Stimulated activated naive B cell treated with anti-CD40 and anti-IgM and Interleukin-4, amounts not matched to agents 10 μg/mL and 1 μg/mL and 100 μg/mL, for 72 hours (primary cell): ENCODE results near the gene PRKCE.
A peak's percentile ranks its signal among the peaks of the same experiment; 100 is the strongest.

Experiments used
- ATAC-seq, 2 donors: fragments of 150-1000 bp; cut with Tn5 transposase; replicated peaks; 2 replicates each; pipeline ENCODE4 v1.10.0; 2021; ENCODE audit warnings: moderate library complexity in 1 of 2
- DNase-seq: peaks from one replicate; pipeline ENCODE4 v3.0.0; 2021
- H3K27ac Mint-ChIP-seq: one replicate; pipeline ENCODE4 v1.8.0; 2022; ENCODE audit warnings: mild to moderate bottlenecking, mixed read lengths
- H3K27me3 Mint-ChIP-seq, 2 donors: one replicate each; pipeline ENCODE4 v1.8.0; 2022; ENCODE audit warnings: mixed read lengths in 2 of 2
- H3K36me3 Mint-ChIP-seq, 2 donors: one replicate each; pipeline ENCODE4 v1.8.0; 2022; ENCODE audit warnings: mixed read lengths in 2 of 2, mild to moderate bottlenecking in 1 of 2
- H3K4me1 Mint-ChIP-seq, 2 donors: one replicate each; pipeline ENCODE4 v1.8.0; 2022; ENCODE audit warnings: mixed read lengths in 2 of 2, mild to moderate bottlenecking in 1 of 2
- H3K4me3 Mint-ChIP-seq, 2 donors: one replicate each; pipeline ENCODE4 v1.8.0; 2022; ENCODE audit warnings: mild to moderate bottlenecking in 2 of 2, mixed read lengths in 2 of 2, moderate library complexity in 1 of 2
- H3K9me3 Mint-ChIP-seq, 2 donors: one replicate each; pipeline ENCODE4 v1.8.0; 2022; ENCODE audit warnings: mixed read lengths in 2 of 2, mild to moderate bottlenecking in 1 of 2

Gene PRKCE

GRCh38 chr2:45794134-45794617, 142.7 kb downstream of the PRKCE start:
- DNase-seq (no peak), ATAC-seq (no peak)
- Mint-ChIP-seq H3K4me3 (no peak overlapping the region), H3K27me3 (no peaks in the 10 kb centered on the region), H3K36me3 (peaks cover 6% of the 10 kb centered on the region in 2 donors), H3K9me3 (no peaks in the 10 kb centered on the region), H3K27ac (no peak overlapping the region), H3K4me1 (peaks cover 22 to 66% of the 10 kb centered on the region in 2 donors)

- H3K27ac Mint-ChIP-seq, result no peak overlapping the region
- no peaks in the 10 kb centered on the region for H3K27me3 Mint-ChIP-seq
- H3K9me3 Mint-ChIP-seq, result no peaks in the 10 kb centered on the region
- no peak overlapping the region for H3K4me3 Mint-ChIP-seq
- peaks cover 6% of the 10 kb centered on the region in 2 donors for H3K36me3 Mint-ChIP-seq
- ATAC-seq (no peak), DNase-seq (no peak)
- peaks cover 32 to 63% of the 10 kb centered on the region in 2 donors for H3K4me1 Mint-ChIP-seq
These were observed 145.0 kb downstream of the PRKCE start for GRCh38 chr2:45796500-45796899.

DNA sequence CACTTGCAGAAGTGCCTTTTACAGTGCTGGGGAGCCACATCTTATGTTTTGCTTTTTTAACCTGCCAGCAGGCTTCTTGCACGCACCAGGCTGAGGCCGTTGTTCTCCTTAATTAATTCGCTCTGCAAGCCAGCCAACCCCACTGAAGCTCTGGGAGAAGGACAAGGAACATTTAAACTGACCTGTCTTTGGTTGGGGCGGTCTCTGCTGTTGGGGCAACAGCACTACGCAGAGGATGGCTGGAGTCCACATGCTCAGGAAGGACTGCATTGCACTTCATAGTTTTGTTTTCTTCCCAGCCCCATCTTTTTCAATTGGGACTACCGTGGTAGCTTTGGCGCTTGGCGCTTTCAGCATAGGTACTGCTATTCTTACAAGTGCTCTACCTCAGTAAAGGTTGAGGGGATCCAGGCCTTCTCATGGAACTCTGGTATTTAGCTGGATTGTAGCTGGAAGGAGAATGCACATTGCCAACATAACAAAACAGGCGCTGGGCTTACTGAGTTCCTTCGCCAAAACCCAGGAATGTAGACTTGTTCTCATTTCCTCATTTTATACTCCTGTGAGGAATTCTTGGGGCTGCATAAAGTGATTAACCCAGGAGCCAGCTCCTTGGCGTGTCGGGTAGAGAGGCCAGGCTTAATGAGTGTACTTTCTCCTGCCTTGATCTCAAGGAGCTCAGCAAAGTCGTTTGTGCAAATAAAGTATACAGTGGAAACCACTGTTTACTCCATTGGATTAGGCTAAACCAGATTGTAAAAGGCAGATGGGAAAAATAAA, 146.2 kb downstream of the PRKCE start:
- no peaks in the 10 kb centered on the region for H3K9me3 Mint-ChIP-seq
- DNase-seq, result no peak
- no peak for ATAC-seq
- no peaks in the 10 kb centered on the region for H3K27me3 Mint-ChIP-seq
- peaks cover 6% of the 10 kb centered on the region in 2 donors for H3K36me3 Mint-ChIP-seq
- no peak overlapping the region for H3K4me3 Mint-ChIP-seq
- H3K4me1 Mint-ChIP-seq, result peaks cover 33 to 61% of the 10 kb centered on the region in 2 donors
- no peak overlapping the region for H3K27ac Mint-ChIP-seq

GRCh38 chr2:45799679-45800381, 148.4 kb downstream of the PRKCE start:
- Mint-ChIP-seq H3K36me3 (peaks cover 0 to 4% of the 10 kb centered on the region in 2 donors), H3K9me3 (no peaks in the 10 kb centered on the region), H3K27ac (peak overlapping the region; percentile 22), H3K27me3 (no peaks in the 10 kb centered on the region), H3K4me1 (peaks cover 36 to 60% of the 10 kb centered on the region in 2 donors), H3K4me3 (no peak overlapping the region)
- ATAC-seq, result no peak
- DNase-seq, result no peak

DNA sequence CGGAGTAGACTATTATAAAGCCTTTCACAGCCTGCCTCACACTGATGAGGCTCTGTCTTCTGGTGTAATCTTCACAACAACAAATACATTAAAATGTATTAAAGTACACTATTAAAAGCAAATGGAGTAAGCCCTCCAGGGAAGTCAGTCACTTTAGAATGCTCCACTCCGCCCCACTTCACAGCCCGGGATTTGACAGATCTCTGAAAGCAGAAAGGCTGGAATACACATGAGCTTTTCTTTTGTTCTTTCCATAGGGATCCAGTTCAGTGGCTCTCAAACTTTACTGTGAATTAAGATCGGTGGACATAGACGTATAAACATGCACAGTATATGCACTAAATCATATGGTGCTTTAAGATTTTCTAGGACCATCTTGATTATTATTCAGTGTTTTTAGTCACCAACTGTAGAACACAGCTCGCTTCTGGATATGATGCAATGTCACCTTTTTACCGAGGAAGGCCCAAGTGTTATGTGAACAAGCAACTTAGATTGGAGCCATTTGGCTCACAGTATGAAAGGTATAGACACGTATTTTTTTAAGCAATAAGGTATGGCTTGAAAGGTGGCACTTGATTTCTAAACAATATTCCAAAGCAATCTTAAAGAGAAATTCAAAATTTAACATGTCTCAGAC, 151.1 kb downstream of the PRKCE start:
- H3K4me1 Mint-ChIP-seq, result peaks cover 45 to 66% of the 10 kb centered on the region in 2 donors
- no peaks in the 10 kb centered on the region for H3K36me3 Mint-ChIP-seq
- no peak overlapping the region for H3K4me3 Mint-ChIP-seq
- ATAC-seq (no peak), DNase-seq (no peak)
- H3K9me3 Mint-ChIP-seq, result no peaks in the 10 kb centered on the region
- no peaks in the 10 kb centered on the region for H3K27me3 Mint-ChIP-seq
- H3K27ac Mint-ChIP-seq, result peak overlapping the region; percentile 9

DNA sequence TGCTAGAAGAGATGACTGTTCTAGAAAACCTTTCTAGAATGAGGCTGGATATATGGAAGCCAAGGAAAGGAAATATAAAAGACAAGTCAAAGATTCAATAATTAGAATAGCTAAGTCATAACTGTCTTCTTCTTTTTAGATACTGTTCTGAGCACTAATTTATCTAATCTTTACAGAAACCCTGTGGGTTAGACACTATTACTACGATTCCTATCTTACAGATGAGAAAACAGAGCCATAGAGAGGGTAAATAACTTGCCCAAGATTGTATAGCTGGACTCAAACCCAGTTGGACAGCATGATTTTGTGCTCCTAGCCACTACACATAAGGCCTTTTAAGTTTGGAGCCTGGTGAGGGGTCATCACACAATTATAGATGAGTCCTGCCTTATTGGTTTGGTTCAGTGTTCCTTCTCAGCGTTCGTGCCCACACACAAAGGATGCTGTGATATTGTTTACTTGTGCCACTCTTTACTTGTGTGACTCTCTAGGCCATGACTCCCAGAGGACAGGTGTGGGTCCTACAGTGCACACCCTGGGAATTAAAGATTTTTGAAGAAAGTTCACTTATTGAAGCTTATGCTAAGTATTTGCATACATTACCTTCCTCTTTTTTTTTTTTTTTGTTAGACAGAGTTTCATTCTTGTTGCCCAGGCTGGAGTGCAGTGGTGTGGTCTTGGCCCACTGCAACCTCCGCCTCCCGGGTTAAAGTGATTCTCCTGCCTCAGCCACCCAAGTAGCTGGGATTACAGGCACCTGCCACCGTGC, 153.7 kb downstream of the PRKCE start:
- Mint-ChIP-seq H3K27me3 (no peaks in the 10 kb centered on the region), H3K27ac (no peak overlapping the region), H3K4me1 (peaks cover 42 to 70% of the 10 kb centered on the region in 2 donors), H3K9me3 (no peaks in the 10 kb centered on the region), H3K36me3 (no peaks in the 10 kb centered on the region), H3K4me3 (no peak overlapping the region)
- ATAC-seq (peak; percentile 51 to 63), DNase-seq (no peak)

DNA sequence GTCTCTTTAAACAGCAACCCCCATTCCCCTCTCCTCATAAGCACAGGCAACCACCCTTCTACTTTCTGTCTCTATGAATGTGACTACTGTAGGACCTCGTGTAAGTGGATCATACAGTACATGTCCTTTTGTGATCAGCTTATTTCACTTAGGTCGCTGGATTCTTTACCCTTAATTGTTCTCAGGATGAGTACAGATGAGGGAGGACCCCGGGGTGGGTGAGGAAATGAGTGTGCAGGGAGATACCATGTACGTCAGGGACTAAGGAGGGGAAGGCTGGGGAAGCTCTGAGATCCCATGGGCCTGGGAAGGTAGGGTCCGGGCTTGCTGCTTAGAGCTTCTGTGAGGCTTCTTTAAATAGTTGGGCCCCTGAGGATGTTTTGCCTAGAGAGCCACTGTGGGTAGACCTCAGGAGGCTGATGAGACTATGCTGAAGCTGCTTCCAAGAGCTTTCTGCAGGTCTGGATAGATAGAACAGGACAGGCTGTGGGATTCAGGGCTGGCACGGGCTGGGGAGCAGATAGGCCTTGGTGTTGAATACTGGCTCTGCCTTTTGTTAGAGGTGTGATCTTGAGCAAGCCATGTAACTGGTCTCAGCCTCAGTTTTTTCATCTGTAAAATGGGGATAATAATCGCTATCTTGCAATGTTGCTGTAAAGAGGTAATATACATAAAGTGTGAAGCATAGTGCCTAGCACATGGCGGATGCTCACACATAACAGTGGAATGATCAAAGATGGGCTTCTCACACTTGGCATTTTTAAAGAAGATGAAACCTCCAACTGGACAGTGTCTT, 155.3 kb downstream of the PRKCE start:
- peak in 1 of 2 donors; percentile 80 for ATAC-seq
- H3K9me3 Mint-ChIP-seq, result no peaks in the 10 kb centered on the region
- no peak overlapping the region for H3K4me3 Mint-ChIP-seq
- no peak for DNase-seq
- no peaks in the 10 kb centered on the region for H3K36me3 Mint-ChIP-seq
- peaks cover 30 to 64% of the 10 kb centered on the region in 2 donors for H3K4me1 Mint-ChIP-seq
- no peak overlapping the region for H3K27ac Mint-ChIP-seq
- H3K27me3 Mint-ChIP-seq, result no peaks in the 10 kb centered on the region

- Mint-ChIP-seq H3K36me3 (no peaks in the 10 kb centered on the region), H3K9me3 (no peaks in the 10 kb centered on the region), H3K27ac (no peak overlapping the region), H3K4me1 (peaks cover 34 to 72% of the 10 kb centered on the region in 2 donors), H3K4me3 (no peak overlapping the region), H3K27me3 (no peaks in the 10 kb centered on the region)
- no peak for DNase-seq
- ATAC-seq, result no peak
These were observed 156.9 kb downstream of the PRKCE start for GRCh38 chr2:45808294-45808800.

GRCh38 chr2:45809205-45809604, 157.7 kb downstream of the PRKCE start:
- no peak overlapping the region for H3K4me3 Mint-ChIP-seq

GRCh38 chr2:45812011-45812500, 160.6 kb downstream of the PRKCE start:
- Mint-ChIP-seq H3K4me3 (no peak overlapping the region), H3K9me3 (no peaks in the 10 kb centered on the region), H3K27me3 (no peaks in the 10 kb centered on the region), H3K36me3 (no peaks in the 10 kb centered on the region), H3K27ac (no peak overlapping the region), H3K4me1 (peaks cover 14 to 54% of the 10 kb centered on the region in 2 donors)
- DNase-seq (no peak), ATAC-seq (peak; percentile 63 to 69)

More at GRCh38 chr2:45809205-45809604, 157.7 kb downstream of the PRKCE start:
- Mint-ChIP-seq H3K27ac (no peak overlapping the region), H3K36me3 (no peaks in the 10 kb centered on the region), H3K9me3 (no peaks in the 10 kb centered on the region), H3K4me1 (peaks cover 31 to 68% of the 10 kb centered on the region in 2 donors), H3K27me3 (no peaks in the 10 kb centered on the region)
- DNase-seq, result no peak
- no peak for ATAC-seq

DNA sequence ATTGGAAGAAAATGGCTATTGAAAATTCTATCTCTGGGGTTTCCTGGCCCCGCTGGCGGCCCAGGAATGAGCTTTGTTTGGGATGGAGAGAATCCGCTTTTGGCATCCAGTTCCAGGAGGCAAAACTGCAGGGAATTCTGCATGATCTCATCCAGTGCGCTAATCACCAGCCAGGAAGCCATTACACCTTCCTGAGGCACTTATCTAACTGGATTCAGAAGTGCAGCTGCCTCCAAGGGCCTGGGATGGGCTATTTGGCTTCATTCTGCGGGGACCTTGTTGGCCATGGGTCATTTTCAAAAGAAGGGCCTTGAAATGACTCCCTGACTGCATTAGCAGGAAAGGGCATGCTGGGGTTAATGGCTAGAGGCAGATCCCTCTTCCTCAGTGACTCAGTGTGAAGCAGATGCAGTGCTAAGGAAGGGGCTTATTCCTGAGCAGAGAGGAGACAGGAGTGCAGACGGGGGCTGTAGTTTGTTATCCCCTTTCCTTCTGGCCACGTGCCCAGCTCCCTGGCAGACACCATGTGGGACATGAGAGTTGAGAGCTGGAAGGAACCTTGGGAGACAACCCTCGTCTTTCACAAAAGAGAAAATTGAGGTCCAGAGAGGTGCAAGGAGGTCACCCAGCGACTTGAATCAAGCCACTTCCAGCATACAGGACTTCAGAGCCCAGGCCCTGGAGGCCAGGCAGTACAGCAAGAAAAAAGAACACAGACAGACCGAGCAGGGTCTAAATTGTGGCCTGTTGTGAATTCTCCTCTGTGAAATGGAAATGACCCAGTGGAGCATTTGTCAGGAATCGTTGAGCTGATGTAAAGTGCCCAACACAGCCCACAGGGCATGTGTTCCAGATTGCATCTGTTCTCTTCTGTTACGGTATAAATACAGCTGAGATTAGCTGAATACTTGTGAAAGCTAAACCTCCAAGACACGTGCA, 161.8 kb downstream of the PRKCE start:
- peaks cover 9 to 50% of the 10 kb centered on the region in 2 donors for H3K4me1 Mint-ChIP-seq
- H3K27me3 Mint-ChIP-seq, result no peaks in the 10 kb centered on the region
- H3K4me3 Mint-ChIP-seq, result no peak overlapping the region
- no peak for ATAC-seq
- no peak for DNase-seq
- no peak overlapping the region for H3K27ac Mint-ChIP-seq
- no peaks in the 10 kb centered on the region for H3K9me3 Mint-ChIP-seq
- no peaks in the 10 kb centered on the region for H3K36me3 Mint-ChIP-seq

- Mint-ChIP-seq H3K36me3 (peaks cover 0 to 1% of the 10 kb centered on the region in 2 donors), H3K4me1 (peaks cover 15 to 57% of the 10 kb centered on the region in 2 donors), H3K9me3 (no peaks in the 10 kb centered on the region), H3K4me3 (no peak overlapping the region), H3K27ac (no peak overlapping the region), H3K27me3 (no peaks in the 10 kb centered on the region)
- ATAC-seq (no peak), DNase-seq (no peak)
These were observed 163.0 kb downstream of the PRKCE start for GRCh38 chr2:45814488-45814887.
